ENCODE data around the gene OR2J1.
"Not testable (repeated sequence)": the region's sequence is repeated elsewhere in the genome, so short reads cannot be mapped to it uniquely, and the experiment has no call there.

The OR2J1 gene

DNA sequence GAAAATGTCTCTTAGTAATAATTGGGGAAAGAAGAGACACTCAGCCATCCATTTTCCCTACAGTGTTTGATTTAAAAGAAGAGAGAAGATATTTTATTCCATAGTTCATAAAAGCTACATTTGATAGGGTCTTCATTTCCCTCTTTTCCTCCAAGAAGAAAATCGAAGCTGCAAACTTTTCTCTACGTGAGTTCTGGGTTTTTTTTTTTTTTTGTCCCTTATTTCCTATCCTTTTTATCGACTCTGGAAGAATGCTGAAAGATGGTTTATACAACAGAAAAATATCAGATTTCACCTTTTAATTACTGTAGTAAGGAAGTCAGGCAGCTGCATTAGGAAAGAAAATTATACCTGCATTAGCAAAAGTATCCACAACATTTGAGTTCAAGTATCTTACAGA, at the start of gene OR2J1:
Gene OR2J1 (plus strand): TSS at position 301 of the 400 bp plus-strand sequence. CDS start 1,453 bp downstream, outside the sequence.
- no peak for DNase-seq

DNA sequence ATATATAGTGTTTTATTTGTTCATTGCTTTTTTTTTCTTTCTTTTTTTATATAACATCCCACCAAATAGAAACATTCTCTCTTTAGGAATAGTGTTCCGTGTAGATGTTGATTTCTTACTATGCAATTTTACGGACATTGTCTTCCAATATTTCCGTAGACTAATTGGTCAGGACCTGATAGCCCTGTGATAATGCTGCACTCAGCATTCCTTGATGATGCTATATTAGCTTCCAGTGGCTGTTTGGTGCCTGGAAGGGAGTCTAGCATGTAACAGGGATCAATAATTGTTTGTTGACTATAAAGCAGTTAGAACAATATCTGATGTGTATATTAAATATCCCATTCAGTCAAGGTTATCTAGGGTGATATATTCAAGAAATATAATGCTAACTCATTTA, 47.6 kb upstream of the OR2J1 start:
- DNase-seq = no peak

DNA sequence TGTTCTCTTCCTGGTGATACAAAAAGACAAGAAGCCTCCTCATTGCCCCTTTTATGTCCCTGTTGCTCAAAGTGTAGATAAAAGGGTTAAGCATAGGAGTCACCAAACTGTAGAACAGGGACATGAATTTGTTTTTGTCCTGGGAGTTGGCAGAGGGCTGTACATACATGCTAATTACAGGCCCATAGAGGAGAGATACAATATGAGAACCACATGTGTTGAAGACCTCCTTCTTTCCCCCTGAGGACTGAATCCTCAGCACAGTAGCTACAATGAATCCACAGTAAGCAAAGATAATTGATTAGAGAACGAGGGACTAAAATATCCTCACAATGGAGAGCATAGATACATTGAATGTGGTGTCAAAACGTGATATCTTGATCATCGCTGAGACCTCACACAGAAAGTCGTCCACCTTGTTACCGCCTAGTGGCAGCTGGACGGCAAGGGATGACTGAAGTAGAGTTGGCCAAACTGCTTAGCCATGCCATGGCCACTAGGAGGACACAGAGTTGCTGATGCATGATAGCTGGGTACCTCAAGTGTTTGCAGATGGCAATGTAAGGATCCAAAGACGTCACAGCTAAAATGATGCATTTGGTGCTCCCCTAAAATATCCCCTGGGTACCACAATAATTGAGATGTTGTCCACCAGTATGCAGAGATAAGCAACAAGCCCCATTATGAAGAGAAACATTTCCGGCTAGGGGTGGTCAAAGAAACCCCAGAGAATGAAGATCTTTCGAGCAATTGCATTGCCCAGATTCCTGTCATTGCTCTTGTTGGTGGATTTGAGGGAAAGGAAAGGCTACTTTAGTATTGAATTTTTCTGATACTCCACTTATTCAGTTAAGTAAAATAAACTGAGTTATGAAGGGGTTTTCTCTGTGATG, 27.2 kb upstream of the OR2J1 start:
- DNase-seq = peak; percentile 9

DNA sequence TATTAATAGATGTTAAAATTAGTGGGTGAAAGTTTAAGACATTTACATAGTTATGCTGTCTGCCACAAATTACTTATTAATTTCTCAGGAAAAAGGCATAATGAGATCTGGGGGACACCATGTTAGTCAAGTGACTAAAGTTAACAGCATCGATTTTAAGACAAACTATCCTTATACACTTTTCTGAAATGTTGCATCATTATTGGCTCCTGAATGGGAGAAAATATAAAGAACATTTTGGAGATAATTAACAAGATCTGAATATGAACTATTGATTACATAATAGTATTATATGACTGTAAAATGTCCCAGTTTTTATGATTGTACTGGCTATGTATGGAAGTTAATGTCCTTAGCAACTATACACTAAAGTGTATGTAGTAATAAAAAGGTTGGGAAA, 20.1 kb upstream of the OR2J1 start:
- no peak for DNase-seq

DNA sequence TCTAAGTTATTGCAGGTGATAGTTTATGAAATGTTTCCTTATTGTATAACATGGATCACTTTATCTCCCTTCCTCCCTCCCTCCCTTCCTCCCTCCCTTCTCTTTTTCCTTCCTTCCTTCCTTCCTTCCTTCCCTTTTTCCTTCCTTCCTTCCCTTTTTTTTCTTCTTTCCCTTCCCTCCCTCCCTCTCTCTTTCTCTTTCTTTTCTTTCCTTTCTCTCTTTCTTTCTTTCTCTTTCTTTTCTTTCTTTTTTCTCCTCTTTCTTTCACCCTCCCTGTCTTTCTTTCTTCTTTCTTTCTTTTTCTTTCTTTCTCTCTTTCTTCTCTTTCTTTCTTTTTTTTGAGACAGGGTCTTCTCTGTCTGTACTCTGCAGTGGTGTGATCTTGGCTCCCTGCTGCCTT, 18.0 kb upstream of the OR2J1 start:
- no peak for DNase-seq

DNA sequence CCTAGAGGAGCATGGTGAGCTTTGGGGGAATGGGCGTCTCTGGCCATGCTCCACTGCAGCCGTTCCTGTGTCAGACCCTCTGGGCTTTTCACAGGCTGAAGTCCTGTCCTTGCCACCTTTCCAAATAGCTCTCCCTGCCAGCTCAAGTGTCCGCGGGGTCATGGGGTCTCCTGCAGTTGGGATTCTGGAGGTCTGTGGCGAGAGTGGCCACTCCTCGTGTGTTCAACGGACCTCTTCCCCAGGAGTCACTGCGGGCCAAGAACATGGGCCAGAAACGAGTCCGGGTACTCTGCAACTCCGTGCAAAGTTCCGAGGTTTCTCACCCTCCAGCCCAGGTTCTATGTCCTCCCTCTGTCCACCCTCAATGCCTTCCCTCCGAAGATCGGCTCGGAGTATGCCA, 16.8 kb upstream of the OR2J1 start:
- DNase-seq = no peak

DNA sequence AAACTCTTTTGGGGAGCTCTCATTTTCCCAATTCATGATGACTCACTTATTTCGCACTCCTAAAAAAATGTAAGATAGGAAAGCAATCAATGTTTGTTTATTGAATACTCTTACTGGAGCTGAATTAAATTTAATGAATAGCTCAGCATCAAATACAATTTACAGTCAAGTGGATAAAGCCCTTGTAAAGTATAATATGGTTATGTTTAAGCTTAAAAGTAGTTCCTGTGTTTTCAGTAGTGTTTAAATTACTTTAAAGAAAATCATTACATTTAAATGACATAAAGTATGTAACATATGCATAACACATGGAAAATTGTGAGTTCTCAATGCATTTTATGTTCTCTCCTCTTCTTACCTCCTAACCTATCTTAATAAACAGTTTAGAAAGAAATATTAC, 12.1 kb upstream of the OR2J1 start, which contains the start of gene OR2B3:
Gene OR2B3 (minus strand): TSS at position 101 of the 400 bp plus-strand sequence. CDS start 65 bp downstream, at position 36.
- DNase-seq = no peak

DNA sequence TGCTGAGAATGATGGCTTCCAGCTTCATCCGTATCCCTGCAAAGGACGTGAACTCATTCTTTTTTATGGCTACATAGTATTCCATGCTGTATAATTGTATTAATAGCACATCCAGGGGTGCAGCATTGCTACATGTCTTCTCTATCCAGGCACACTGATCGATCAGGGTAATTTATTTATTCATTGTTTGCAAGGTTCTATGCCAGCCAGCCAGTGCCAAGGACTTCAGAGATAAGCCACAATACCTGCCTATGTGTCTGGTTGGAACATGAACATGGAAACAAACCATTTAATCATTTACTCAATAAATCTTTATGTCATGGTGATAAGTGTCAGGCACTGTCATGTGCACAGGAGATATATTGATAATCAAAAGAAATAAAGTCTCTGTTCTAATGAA, 6.3 kb upstream of the OR2J1 start:
- DNase-seq = no peak

DNA sequence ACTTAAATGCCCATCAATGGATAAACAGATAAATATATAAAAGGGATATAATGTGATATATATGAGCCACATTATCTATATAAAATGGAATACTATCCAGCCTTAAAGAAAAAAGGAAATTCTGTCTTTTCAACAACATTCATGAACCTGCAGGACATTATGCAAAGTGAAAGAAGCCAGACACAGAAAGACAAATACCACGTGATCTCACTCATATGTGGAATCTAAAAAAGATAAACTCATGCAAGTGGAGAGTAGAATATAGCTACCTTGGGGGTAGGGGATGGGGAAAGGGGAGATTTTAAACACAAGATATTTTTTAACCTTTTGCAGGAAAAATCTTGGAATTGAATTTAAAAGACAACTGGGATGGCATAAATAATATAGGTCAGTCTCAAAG, 1.5 kb upstream of the OR2J1 start:
- DNase-seq = no peak

DNA sequence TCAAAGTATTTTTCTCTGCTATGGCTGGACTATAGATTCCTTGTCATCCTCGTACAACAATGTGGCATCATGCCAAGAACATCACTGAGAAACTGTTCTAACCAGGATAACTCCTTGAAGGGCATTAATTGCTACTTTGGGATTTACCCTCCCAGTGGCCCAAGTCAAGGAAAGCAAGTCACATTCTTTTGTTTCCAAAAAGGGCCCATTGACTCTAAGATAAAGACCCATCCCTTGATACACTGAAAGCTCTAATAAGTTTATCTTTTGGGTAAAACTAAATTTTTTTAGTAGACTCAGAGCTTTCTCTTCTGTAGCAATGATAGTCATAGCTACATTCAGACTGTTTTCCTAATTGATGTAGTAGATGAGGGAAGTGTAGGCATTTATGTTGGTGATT, 8.5 kb downstream of the OR2J1 start, which contains the start of gene OR2J3:
Gene OR2J3 (plus strand): TSS at position 301 of the 400 bp plus-strand sequence. CDS start 3,833 bp downstream, outside the sequence.
- DNase-seq = no peak

DNA sequence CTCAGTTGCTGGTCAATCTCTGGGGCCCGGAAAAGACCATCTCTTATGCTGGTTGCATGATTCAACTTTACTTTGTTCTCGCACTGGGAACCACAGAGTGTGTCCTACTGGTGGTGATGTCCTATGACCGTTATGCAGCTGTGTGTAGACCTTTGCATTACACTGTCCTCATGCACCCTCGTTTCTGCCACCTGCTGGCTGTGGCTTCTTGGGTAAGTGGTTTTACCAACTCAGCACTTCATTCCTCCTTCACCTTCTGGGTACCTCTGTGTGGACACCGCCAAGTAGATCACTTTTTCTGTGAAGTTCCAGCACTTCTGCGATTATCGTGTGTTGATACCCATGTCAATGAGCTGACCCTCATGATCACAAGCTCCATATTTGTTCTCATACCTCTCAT, 12.8 kb downstream of the OR2J1 start:
- peak; percentile 3 for DNase-seq

DNA sequence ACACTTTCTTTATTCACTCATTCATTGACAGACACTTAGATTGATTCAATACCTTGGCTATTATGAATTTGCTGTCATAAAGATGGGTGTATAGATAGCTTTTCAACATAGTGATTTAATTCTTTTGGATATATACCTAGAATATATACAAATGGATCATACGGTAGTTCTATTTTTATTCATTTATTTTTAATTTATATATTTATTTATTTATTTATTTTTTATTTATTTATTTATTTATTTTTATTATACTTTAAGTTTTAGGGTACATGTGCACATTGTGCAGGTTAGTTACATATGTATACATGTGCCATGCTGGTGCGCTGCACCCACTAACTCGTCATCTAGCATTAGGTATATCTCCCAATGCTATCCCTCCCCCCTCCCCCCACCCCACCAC, 15.7 kb downstream of the OR2J1 start:
- DNase-seq = not testable (repeated sequence)

DNA sequence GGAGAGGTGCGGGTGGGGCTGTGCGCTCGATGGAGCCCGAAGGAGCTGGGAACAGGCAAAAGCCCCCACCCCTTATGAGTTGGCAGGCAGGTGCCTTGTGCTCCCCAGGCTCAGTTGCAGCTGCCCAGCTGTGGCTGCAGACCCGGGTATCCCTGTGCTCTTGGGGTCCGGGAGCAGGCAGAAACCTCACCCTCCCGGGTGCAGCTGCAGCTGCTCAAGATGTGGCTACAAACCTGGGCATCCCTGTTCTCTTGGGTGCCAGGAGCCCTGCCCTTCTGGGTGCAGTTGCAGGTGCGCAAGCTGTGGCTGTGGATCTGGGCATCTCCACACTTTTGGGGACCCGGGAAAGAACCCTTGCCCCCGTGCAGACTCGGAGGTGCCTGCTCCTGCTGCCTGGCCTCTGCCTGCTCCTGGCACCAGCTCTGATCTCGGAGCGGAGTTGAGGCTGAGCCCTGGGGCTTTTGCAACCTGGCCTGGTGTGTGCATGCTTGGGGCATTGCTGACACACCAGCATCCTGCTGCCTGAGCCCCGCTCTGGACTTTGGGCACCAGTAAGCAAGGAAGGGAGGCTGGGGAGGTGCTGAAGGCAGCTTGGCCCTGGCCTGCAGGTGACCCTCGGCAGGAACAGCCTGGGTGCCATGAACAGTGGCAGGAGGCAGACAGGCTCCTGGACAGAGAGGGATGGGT, 30.2 kb downstream of the OR2J1 start:
- DNase-seq = no peak

DNA sequence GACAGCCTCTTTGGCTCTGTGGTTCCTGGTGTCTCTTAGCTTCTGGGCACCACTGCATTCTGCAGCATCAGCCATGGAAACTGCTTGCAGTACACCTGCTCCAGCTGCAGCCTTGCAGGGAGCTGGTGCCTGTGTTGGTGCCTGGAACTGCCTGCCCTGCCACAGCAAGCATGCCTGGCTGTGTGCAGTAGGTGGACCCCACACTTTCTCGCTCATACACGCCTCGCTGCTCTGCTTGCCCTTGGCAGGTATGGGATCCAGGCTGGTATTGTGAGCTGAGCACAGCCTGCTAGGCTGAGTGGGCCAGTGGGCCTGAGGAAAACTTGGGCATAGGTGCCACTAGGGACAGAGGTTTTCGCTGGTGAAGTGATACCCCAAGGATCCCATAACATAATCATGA, 31.4 kb downstream of the OR2J1 start:
- DNase-seq = no peak

DNA sequence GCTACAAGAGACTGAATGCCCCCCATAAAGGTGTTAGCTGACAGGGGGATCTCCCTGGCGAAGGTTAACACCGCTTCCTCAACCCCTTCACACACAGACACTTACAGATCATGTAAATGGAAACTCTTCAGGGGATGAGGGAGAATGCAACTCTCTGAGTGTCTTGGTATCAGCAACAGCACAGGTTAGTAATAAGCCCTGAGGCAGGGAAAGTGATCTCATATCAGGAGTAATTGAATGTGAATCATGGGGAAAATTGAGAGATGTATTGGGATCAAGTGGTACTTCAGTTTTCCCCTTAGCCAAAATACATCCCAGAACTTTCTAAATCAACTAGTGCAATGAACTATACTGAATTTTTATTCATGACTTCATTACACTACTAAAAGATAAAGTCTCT, 32.4 kb downstream of the OR2J1 start:
- DNase-seq = no peak

DNA sequence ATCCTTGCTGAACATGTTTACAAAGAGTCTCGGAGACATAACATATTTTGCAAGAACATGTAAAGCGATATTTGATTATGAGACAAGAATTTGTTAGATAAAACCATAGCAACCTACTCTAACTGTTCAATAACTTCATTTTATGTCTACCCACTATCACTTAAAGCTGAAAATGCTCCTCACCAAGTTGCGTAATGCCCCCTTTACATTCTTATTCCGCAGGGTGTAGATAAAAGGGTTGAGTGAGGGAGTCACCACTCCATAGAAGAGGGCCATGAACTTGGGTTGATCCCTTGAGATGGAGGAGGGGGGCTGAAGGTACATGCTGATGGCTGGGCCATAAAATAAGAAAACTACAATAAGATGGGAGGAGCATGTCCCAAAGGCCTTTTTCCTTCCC, 38.4 kb downstream of the OR2J1 start:
- DNase-seq = no peak

DNA sequence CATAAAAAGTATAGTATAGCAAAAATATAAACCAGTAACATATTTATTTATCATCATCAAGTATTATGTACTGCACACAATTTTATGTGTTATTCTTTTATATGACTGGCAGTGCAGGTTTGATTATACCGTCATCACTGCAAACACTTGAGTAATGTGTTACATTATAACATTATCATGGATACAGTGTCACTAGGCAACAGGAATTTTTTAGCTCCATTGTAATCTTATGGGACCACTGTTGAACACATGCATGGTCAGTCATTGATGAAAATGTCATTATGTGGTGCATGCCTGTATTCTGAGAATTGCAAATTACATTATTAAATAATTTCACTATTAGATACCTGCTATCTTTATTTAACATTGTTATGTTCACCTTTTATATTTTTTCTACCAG, 42.3 kb downstream of the OR2J1 start:
- DNase-seq = no peak

DNA sequence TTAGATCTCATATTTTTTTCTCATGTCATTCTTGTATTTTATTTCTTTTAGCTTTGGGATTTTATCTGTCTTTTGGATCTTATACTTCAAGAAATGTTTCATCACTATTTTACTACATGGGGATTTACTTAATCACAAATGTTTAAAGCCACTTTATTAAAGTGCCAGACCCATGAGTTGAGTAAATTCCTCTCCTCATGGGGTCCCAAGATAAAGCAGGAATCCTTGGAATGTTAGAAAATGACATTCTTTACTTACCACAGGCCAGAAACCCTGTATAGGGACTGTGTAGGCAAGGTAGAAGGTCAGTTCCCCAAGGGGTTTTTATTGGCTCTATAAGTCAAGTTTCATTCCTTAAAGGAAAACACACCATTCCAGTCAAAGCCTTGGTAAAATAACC, 43.0 kb downstream of the OR2J1 start:
- no peak for DNase-seq

DNA sequence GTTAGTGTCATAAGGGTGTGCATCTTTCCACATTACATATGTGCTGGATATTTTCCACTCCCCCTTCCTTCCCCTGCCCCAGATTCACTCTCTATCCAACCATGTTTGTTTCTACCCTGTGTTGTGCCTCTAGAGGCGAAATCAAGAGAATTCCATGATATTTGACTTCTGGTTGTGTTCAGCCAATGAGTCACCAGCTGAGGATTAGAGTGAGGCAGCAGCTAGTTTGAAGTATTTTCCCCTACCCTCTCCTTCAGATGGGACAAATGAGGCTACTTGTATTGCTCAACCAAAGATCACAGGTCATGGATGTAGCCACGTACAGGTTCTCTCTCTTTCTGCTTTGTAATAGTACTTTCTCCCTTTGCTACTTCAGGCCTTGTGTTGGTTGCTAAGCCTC, 46.9 kb downstream of the OR2J1 start:
- no peak for DNase-seq

DNA sequence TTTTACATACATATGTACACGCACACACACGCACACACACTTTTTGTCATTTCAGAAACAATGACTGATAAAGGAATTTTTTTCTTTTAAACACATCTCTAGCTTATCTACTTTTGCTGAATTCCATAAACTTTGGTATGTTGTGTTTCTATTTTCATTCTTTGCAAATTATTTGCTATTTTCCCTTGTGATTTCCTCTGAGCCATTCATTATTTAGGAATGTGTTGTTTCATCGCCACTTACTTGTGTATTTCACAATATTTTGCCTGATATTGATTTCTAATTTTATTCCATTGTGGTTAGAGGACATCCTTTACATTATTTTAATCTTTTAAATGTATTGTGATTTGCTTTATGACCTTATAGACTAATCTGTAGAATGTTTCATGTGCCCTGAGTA, 47.8 kb downstream of the OR2J1 start:
- no peak for DNase-seq

DNA sequence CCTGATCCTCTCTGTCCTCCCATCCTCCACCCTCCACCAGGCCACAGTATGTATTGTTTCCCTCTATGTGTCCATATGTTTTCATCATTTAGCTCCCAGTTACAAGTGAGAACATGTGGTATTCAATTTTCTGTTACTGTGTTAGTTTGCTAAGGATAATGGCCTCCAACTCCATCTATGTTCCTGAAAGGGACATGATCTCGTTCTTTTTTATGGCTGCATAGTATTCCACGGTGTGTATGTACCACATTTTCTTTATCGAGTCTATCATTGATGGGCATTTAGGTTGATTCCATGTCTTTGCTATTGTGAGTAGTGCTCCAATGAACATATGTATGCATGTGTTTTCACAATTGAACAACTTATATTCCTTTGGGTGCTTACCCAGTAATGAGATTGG, 50.2 kb downstream of the OR2J1 start:
- not testable (repeated sequence) for DNase-seq

All from stimulated activated CD4-positive, alpha-beta T cell treated with anti-CD3 and anti-CD28 coated beads, Interleukin-15, amount 100 ng/mL, for 24 hours (primary cell).